ENCODE measurements around the gene CKB.

CKB gene

GRCh38 chr14:103558071-103558882, 35.6 kb upstream of the CKB start:
- H3K4me1 ChIP-seq (ENCODE audit: control insufficient read depth in 1 of 2, insufficient read depth in 2 of 2, low read length in 2 of 2): peaks cover 12 to 39% of the 10 kb centered on the region in 2 donors
- H3K27me3 ChIP-seq (ENCODE audit: low read depth, low read length): no peaks in the 10 kb centered on the region
- peak overlapping the region; percentile 65 for H3K27ac ChIP-seq (ENCODE audit: low read length)
- H3K9me3 ChIP-seq (ENCODE audit: control insufficient read depth in 1 of 2, low read length in 2 of 2): no peaks in the 10 kb centered on the region
- no peak overlapping the region for H3K4me3 ChIP-seq (ENCODE audit: low read depth in 1 of 2, low read length in 2 of 2)
- peaks cover 24% of the 10 kb centered on the region in 2 donors for H3K36me3 ChIP-seq (ENCODE audit: control insufficient read depth in 1 of 2, insufficient read depth in 2 of 2, low read length in 2 of 2)

- no peak overlapping the region for H3K4me3 ChIP-seq (ENCODE audit: low read depth in 1 of 2, low read length in 2 of 2)
- H3K36me3 ChIP-seq (ENCODE audit: control insufficient read depth in 1 of 2, insufficient read depth in 2 of 2, low read length in 2 of 2): peaks cover 22 to 24% of the 10 kb centered on the region in 2 donors
- peak overlapping the region; percentile 7 for H3K27ac ChIP-seq (ENCODE audit: low read length)
- peaks cover 12 to 41% of the 10 kb centered on the region in 2 donors for H3K4me1 ChIP-seq (ENCODE audit: control insufficient read depth in 1 of 2, insufficient read depth in 2 of 2, low read length in 2 of 2)
- H3K27me3 ChIP-seq (ENCODE audit: low read depth, low read length): no peaks in the 10 kb centered on the region
- no peaks in the 10 kb centered on the region for H3K9me3 ChIP-seq (ENCODE audit: control insufficient read depth in 1 of 2, low read length in 2 of 2)
These were observed 34.5 kb upstream of the CKB start for GRCh38 chr14:103556946-103557758.

GRCh38 chr14:103555559-103556337, 33.1 kb upstream of the CKB start:
- H3K4me3 ChIP-seq (ENCODE audit: low read depth in 1 of 2, low read length in 2 of 2): no peak overlapping the region
- H3K36me3 ChIP-seq (ENCODE audit: control insufficient read depth in 1 of 2, insufficient read depth in 2 of 2, low read length in 2 of 2): peaks cover 22 to 24% of the 10 kb centered on the region in 2 donors

DNA sequence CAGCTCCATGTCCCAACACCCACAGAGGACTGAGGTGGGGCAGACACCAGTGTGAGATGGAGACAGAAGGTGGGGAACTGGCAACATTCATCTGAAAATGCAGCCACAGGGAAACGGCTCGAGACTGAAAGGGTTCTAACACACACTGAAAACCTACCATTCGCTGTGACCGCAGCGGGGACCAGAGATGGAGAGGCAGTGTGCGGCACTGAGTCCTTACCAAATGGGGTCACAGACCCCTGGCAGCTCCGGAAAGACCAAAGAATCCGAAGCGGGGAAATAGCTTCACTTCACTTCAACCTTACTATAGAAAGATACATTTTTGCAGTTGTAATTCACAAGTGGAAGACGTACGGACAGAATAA, 30.2 kb upstream of the CKB start:
- H3K36me3 ChIP-seq (ENCODE audit: control insufficient read depth in 1 of 2, insufficient read depth in 2 of 2, low read length in 2 of 2): no peaks in the 10 kb centered on the region
- peaks cover 0 to 43% of the 10 kb centered on the region in 2 donors for H3K4me1 ChIP-seq (ENCODE audit: control insufficient read depth in 1 of 2, insufficient read depth in 2 of 2, low read length in 2 of 2)
- no peak overlapping the region for H3K4me3 ChIP-seq (ENCODE audit: low read depth in 1 of 2, low read length in 2 of 2)
- H3K27me3 ChIP-seq (ENCODE audit: low read depth, low read length): no peaks in the 10 kb centered on the region
- peak overlapping the region; percentile 60 for H3K27ac ChIP-seq (ENCODE audit: low read length)
- H3K9me3 ChIP-seq (ENCODE audit: control insufficient read depth in 1 of 2, low read length in 2 of 2): no peaks in the 10 kb centered on the region

More at GRCh38 chr14:103555559-103556337, 33.1 kb upstream of the CKB start:
- Histone ChIP-seq H3K27me3 (ENCODE audit: low read depth, low read length) (no peaks in the 10 kb centered on the region), H3K27ac (ENCODE audit: low read length) (no peak overlapping the region), H3K4me1 (ENCODE audit: control insufficient read depth in 1 of 2, insufficient read depth in 2 of 2, low read length in 2 of 2) (peaks cover 3 to 41% of the 10 kb centered on the region in 2 donors), H3K9me3 (ENCODE audit: control insufficient read depth in 1 of 2, low read length in 2 of 2) (no peaks in the 10 kb centered on the region)

DNA sequence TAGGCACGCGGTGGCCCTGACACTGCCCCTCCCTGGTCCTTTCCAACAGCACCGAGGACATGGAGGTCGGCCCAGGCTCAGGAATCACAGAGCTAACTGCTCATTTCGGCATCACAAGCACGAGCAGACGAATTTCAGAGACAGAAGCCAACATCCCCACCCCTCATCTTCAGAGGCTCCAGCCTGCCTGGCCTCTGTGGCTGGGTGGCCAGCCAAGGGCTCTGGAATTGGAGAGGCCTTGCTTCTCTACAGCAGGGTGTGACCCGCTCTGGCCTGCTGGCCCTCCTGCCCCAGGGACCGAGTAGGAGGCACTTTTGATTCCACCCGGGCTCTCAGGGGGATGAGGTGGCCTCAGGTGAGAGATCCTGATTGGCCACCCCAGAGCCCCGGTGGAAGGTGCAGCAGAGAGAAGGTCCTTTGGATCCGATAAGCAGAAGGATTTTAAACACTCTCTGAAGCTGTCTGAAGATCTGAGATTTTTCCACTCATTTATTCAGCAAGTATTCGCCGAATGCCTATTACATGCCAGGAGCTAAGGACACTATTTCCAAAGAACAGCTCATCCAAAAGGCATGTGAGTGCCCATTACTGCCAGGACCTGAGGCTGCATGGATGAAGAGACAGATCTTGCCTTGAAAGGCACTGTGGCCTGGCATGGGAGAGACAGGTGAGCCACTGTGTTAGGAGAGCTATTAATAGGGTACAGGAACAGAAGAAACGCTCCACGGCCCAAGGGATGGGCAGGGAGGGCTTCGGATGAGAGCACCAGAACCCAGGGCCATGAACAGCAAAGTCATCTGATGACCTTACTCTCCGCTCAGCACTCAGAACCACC, 29.6 kb upstream of the CKB start:
- H3K27me3 ChIP-seq (ENCODE audit: low read depth, low read length): no peaks in the 10 kb centered on the region
- peak overlapping the region; percentile 91 for H3K27ac ChIP-seq (ENCODE audit: low read length)
- no peaks in the 10 kb centered on the region for H3K9me3 ChIP-seq (ENCODE audit: control insufficient read depth in 1 of 2, low read length in 2 of 2)
- peak overlapping the region; percentile 30 to 44 for H3K4me3 ChIP-seq (ENCODE audit: low read depth in 1 of 2, low read length in 2 of 2)
- H3K4me1 ChIP-seq (ENCODE audit: control insufficient read depth in 1 of 2, insufficient read depth in 2 of 2, low read length in 2 of 2): peaks cover 0 to 43% of the 10 kb centered on the region in 2 donors
- H3K36me3 ChIP-seq (ENCODE audit: control insufficient read depth in 1 of 2, insufficient read depth in 2 of 2, low read length in 2 of 2): no peaks in the 10 kb centered on the region

GRCh38 chr14:103551338-103551762, 28.7 kb upstream of the CKB start:
- Histone ChIP-seq H3K4me3 (ENCODE audit: low read depth in 1 of 2, low read length in 2 of 2) (peak overlapping the region; percentile 30 to 44), H3K9me3 (ENCODE audit: control insufficient read depth in 1 of 2, low read length in 2 of 2) (no peaks in the 10 kb centered on the region), H3K27me3 (ENCODE audit: low read depth, low read length) (no peaks in the 10 kb centered on the region), H3K36me3 (ENCODE audit: control insufficient read depth in 1 of 2, insufficient read depth in 2 of 2, low read length in 2 of 2) (no peaks in the 10 kb centered on the region), H3K4me1 (ENCODE audit: control insufficient read depth in 1 of 2, insufficient read depth in 2 of 2, low read length in 2 of 2) (peaks cover 0 to 46% of the 10 kb centered on the region in 2 donors), H3K27ac (ENCODE audit: low read length) (peak overlapping the region; percentile 91)

- Histone ChIP-seq H3K9me3 (ENCODE audit: control insufficient read depth in 1 of 2, low read length in 2 of 2) (no peaks in the 10 kb centered on the region), H3K36me3 (ENCODE audit: control insufficient read depth in 1 of 2, insufficient read depth in 2 of 2, low read length in 2 of 2) (no peaks in the 10 kb centered on the region), H3K27ac (ENCODE audit: low read length) (peak overlapping the region; percentile 91), H3K4me3 (ENCODE audit: low read depth in 1 of 2, low read length in 2 of 2) (no peak overlapping the region), H3K4me1 (ENCODE audit: control insufficient read depth in 1 of 2, insufficient read depth in 2 of 2, low read length in 2 of 2) (peaks cover 0 to 47% of the 10 kb centered on the region in 2 donors), H3K27me3 (ENCODE audit: low read depth, low read length) (no peaks in the 10 kb centered on the region)
These were observed 28.1 kb upstream of the CKB start for GRCh38 chr14:103550451-103551337.

DNA sequence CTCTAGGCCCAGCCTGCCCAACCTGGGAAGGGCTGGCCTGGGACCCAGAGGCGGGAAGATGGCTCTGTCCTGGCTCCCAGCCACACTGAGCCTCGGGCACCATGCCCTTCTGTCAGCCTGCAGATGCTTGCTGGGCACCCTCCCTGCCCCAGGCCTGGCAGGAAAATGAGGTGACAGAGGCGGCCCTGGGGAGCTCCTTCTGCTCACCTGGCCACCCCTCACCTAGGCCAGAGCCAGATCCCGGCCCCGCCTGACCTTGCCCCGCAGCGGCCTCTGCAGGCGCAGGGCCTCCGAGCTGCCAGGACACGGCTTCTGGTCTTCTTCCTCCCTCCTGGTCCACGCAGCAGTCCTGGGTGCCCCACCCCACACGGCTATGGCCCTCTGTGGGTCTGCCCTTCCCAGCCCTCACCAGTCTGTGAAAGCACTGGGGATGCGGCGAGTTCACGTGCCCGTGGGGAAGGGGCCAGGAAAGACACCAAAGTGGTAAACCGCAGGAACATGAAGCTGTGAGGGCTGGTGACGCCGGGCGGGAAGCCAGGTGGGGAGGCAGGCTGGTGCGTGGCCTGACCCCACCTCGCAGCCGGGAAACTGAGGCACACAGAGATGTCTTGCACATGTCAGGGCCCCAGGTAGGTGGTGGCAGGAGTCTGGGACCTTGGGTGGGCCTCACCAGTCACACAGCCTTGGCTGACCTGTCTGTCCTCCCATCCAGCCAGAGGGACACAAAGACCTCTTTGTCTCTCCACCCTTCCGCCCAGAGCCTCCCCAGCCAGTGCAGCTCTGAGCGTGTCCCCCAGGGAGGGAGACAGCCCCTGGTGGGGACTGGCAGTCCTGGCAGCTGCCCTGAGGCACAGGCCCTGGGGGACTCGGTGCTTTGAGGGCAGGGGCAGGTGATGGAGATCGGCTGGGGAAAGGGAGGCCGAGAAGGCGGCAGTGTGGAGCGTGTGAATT, 27.0 kb upstream of the CKB start:
- Histone ChIP-seq H3K27ac (ENCODE audit: low read length) (peak overlapping the region; percentile 21), H3K9me3 (ENCODE audit: control insufficient read depth in 1 of 2, low read length in 2 of 2) (no peaks in the 10 kb centered on the region), H3K4me1 (ENCODE audit: control insufficient read depth in 1 of 2, insufficient read depth in 2 of 2, low read length in 2 of 2) (peaks cover 0 to 51% of the 10 kb centered on the region in 2 donors), H3K36me3 (ENCODE audit: control insufficient read depth in 1 of 2, insufficient read depth in 2 of 2, low read length in 2 of 2) (no peaks in the 10 kb centered on the region), H3K27me3 (ENCODE audit: low read depth, low read length) (no peaks in the 10 kb centered on the region), H3K4me3 (ENCODE audit: low read depth in 1 of 2, low read length in 2 of 2) (no peak overlapping the region)
